Breast epithelium (tissue), 3 donors: ENCODE results near the gene TCTN2.

Experiments used
- POLR2A ChIP-seq: fragments of 450-650 bp; IDR thresholded peaks from one replicate; pipeline ENCODE4 v1.6.1; 2016; ENCODE audit warnings: antibody characterized with exemption, mild to moderate bottlenecking, moderate library complexity
- POLR2AphosphoS5 ChIP-seq, 3 donors: sonication (generic); formaldehyde crosslinking; IDR thresholded peaks; one replicate each; pipeline ENCODE4 v1.6.1; 2017; ENCODE audit warnings: antibody characterized with exemption in 3 of 3
- TF ChIP-seq, protein P1 (sequence below), 3 donors: fragments of 450-650 bp; IDR thresholded peaks; one replicate each; pipeline ENCODE4 v1.5.1; 2016 to 2017; ENCODE audit warnings: antibody characterized with exemption in 3 of 3, mild to moderate bottlenecking in 3 of 3, moderate library complexity in 3 of 3

GRCh38 chr12:123713398-123713797 is 42.5 kb downstream of the TCTN2 start:
- TF ChIP-seq POLR2A, result no peak
- TF ChIP-seq, protein P1, sequence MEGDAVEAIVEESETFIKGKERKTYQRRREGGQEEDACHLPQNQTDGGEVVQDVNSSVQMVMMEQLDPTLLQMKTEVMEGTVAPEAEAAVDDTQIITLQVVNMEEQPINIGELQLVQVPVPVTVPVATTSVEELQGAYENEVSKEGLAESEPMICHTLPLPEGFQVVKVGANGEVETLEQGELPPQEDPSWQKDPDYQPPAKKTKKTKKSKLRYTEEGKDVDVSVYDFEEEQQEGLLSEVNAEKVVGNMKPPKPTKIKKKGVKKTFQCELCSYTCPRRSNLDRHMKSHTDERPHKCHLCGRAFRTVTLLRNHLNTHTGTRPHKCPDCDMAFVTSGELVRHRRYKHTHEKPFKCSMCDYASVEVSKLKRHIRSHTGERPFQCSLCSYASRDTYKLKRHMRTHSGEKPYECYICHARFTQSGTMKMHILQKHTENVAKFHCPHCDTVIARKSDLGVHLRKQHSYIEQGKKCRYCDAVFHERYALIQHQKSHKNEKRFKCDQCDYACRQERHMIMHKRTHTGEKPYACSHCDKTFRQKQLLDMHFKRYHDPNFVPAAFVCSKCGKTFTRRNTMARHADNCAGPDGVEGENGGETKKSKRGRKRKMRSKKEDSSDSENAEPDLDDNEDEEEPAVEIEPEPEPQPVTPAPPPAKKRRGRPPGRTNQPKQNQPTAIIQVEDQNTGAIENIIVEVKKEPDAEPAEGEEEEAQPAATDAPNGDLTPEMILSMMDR (IDR thresholded peaks at IDR 0.05), result no peak
- TF ChIP-seq POLR2AphosphoS5 (IDR thresholded peaks at IDR 0.05), result no peak
